DMS53 treated with DMSO at 0.1 percent for 48 hours (cell line): ENCODE data around the gene INSR.
A peak's percentile ranks its signal among the peaks of the same experiment; 100 is the strongest.
"Not testable (repeated sequence)": the region's sequence is repeated elsewhere in the genome, so short reads cannot be mapped to it uniquely, and the experiment has no call there.

Source experiments
- DNase-seq: peaks from one replicate; lab custom pipeline; 2025; ENCODE audit not compliant: unreplicated experiment; lab: John Stamatoyannopoulos, UW

The INSR gene

DNA sequence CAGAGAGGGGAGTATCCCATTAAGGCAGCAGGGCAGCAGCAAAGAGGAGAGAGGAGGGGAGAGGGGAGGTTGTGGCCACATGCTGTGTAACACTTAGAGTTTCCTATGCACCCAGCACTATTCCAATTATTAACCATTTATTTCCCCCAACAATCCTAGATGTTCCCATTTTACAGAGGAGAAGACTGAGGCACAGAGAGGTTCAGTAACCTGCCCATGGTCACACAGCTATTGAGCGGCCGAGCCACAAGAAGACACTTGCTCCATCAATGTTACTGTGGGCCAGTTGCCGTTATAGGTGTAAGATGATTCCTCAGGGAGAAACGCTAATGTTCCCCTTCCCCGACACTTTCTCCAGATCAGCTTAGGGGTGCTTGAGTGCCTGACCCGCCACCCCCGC, 69.2 kb downstream of the INSR start:
- no peak for DNase-seq

DNA sequence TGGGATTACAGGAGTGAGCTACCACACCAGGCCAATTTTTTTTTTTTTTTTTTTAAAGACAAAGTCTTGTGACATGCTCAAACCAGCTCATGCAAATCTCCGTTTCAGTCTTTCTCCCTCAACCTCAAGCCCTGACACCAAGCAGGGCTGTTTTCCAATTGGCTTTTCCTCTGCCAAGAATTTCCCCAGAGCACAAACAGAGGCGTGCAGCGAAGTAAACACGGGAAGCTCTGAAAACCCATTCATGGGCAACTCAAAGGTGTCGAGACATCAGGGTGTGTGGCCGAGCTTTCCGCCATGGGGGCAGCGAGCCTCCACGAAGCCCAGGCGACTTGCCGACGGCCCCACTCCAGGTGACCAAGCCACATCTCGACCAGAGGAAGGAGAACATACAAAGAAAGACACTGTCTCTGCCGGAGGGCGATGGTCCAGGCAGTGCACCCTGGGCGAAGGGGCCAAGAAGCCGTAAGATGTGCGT, 70.0 kb downstream of the INSR start:
- no peak for DNase-seq

DNA sequence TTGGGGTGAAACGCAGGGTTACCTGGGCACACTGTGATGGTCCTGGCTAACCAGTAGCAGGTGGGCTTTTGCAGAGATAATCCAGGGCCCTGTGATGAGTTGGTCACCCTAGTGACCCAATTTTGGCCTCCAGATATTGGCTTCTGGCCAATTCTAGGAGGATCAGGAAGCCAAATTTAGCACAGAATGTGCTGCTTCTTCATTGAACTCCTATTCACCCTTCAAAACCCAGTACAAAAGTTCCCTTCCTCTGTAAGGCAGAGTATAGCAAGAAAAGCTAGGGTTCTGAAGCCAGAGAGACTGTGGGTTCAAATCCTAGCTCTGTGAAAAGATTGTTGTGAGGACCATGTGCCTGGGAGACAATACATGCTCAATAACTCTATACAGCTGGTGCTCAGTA, 70.8 kb downstream of the INSR start:
- no peak for DNase-seq

DNA sequence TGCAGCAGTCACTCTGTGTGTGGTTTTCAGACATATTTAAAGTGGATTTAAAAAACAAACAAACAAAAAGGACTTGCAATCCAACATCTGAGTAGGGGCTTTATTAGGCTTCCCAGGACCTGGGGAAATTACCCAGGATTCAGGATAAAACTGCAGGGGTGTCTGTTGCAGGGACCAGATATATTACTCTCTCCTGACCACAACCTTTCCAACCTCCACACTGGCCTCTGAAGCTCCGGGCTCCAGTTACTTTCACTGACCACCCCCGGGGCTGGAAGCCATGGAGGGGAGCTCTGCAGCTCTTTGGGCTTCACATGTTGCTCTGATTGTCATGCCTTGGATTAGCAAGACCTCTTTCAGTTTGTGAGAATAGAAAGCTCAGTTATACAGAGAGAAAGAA, 75.2 kb downstream of the INSR start:
- DNase-seq: no peak

DNA sequence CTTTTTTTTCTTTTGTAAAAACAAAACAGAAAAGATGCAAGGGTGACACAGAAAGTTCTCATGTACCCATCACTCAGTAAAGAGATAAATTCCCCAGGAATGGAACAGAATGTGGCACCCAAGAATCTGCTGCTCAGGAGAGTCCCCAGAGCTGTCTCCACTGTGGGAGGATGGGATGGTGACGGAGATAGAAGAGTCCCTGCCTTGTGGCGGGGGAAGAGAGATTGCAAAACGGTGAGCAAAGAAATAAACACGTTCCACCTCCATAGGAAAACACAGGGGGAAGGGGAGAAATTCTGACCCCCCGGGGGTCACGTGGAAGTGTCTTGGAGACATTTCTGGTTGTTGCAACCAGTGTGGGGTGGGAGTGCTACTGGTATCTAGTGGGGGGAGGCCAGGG, 76.4 kb downstream of the INSR start:
- DNase-seq: no peak

DNA sequence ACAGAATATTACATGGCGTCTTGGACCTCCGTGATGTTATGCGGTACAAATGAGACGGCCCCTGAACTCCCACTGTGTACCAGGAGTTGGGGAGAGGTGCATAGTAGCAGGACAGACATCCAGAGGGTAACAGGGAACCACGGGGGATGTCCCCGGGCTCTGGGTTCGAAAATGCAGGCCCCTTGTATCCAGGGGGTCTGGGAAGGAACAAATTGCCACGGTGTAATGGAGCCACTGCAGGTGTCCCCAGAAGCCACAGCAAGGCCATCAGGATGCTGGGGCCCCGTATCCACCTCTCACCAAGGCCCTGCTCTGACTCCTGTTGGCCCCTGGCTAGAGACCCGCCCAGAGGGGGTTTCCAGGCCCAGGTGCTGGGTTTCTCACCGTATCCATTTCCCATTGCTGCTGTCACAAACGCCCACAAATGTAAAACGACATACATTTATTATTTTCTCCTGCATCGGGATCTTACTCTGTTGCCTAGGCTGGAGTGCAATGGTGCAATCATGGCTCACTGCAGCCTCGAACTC, 77.8 kb downstream of the INSR start:
- DNase-seq: no peak

DNA sequence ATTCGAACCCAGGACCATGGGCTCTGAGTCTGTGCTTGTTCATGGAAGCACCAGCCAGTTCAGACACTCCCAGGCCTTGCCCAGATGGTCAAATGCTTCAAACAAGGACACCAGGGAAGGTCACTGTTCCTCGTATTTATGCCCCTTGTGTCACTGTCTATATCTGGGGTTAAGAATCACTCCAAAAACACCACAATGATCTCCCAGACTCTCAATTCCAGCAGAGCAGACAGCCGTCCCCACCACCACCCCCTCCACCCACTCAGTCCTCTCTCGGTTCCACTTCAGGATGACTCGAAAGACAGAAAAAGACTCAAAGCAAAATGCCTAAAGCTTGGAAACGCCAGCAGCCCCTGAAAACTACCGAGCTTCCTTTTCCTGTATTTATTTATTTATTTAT, 79.0 kb downstream of the INSR start:
- DNase-seq: no peak

DNA sequence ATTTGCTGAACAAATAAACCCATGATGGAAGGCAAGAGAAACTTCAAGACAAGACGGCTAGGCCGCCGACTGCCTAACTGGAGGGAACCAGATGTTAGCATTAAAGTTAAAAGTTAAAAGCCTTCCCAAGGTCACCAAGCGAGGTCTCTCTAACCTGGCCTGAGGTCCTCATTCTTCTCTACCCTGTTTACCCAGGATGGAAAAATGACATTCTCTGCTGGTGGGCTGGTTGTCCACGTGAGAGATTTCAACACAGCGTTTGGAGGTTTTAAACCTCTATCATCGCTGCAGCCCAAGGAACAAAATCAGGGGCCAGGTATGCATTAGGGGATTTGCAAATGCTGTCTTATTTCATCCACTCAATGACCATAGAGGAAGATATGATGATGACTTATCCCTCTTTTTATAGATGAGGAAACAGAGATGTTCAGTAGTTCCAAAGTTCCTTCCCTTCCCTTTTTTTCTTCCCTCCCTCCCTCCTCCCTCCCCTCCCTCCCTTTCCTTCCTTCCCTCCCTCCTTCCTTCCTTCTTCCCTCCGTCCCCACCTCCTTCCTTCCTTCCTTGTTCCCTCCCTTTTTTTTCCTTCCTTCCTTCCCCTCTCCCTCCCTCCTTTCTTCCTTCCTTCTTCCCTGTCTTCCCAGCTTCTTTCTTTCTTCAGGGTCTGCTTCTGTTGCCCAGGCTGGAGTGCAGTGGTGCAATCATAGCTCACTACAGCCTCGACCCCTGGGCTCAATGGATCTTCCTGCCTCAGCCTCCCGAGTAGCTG, 79.7 kb downstream of the INSR start:
- DNase-seq: no peak

DNA sequence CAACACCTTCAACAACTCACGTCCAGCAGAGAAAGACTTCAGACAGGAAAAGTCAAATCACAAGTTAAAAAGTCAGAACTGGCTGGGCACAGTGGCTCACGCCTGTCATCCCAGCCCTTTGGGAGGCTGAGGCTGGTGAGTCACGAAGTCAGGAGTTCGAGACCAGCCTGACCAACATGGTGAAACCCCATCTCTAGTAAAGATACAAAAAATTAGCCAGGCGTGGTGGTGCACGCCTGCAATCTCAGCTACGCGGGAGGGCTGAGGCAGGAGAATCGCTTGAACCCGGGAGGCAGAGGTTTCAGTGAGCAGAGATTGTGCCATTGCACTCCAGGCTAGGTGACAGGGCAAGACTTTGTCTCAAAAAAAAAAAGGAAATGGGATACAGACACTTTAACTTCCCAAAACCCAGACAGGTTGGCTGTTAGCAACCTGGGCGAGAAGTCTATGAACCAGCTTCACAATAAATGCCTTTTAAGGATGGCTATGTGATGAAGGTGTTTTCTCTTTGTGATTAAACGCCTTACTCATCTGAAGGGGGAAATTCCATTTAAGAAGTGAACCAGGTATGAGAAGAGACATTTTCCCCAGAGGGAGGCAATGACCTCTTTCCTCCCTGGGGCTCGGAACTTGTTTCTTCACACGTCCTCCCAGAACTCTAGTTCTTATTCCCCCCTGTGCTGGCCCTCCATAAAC, 80.4 kb downstream of the INSR start:
- DNase-seq: no peak

DNA sequence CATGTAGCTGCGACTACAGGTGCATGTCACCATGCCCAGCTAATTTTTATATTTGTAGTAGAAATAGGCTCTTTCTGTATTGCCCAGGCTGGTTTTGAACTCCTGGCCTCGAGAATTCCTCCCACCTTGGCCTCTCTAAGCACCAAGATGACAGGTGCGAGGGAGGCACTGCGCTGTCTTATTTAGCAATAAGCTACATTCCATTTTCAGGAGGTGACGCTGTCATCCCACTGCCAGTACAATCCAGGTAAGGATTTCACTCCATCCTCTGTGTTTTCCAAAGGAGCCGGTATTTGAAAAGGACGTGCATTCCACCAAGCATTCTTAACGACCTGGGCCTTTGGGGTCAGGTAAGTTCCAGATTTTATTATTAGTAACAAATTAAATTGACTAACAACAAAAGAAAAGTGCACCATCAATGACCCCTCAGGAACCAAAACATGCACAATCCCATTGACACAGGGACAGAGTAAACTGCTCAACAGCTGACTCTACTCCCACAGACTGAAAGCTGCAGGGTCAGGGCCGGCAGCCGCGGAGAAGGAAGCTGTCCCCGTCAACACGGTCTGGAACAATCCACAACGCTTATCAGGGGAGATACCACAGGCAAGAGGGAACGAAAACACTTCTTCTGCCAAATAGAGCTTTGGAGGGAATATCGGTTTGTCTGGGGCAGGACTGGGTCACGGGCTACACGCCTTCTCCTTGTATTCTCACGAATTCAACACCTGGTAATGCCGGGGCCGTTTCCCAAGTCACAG, 82.8 kb downstream of the INSR start:
- no peak for DNase-seq

DNA sequence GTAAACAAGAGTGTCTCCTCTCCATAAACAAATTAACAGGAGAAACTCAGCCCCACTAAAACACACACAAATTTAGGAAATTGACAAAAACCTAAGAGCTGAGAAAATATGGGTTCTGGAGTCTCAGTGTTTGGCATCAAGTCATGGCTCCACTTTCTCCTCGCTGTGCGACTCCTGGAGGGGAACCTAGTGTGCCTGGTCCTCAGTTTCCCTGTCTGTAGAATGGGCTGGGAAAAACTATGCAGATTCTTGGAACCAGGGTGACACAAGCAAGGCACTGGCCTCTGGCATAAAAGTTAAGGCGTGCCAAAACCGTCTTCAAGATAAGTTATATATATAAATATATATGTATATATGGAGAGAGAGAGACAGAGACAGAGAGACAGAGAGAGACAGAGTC, 83.9 kb downstream of the INSR start:
- no peak for DNase-seq

DNA sequence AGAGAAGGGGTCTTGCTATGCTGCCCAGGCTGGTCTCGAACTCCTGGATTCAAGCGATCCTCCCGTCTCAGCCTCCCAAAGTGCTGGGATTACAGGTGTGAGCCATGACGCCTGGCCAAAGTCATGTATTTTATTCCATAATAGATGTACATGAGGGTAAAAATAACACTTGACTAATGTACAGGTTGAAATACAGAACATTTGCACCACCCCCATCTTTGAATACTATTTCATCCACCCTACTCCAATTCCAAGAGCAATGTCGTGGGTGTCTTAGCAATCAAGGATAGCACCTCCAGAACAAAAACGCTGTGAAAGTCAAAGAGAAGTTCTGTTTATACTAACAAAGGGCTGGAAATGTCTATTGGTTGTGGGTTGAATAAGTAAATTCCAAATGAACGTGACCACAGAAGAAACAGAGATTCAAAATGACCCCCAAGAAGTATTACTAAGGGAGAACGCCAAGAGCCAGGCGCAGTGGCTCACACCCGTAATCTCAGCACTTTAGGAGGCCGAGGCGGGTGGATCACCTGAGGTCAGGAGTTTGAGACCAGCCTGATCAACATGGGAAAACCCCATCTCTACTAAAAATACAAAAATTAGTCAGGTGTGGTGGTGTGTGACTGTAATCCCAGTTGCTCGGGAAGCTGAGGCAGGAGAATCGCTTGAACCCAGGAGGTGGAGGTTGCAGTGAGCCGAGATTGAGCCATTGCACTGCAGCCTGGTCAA, 84.5 kb downstream of the INSR start:
- not testable (repeated sequence) for DNase-seq

DNA sequence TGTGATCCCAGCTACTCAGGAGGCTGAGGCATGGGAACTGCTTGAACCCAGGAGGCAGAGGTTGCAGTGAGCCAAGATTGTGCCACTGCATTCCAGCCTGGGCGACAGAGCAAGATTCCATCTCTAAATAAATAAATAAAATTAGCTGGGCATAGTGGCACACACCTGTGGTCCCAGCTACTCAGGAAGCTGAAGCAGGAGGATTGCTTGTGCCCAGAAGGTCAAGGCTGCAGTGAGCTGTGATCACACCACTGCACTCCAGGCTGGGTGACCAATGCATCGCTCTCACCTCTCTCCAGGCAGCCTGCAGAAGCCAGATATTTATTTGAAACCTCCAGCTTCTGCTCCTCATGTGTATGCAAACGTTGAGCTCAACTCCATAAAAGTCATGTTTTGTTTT, 85.2 kb downstream of the INSR start:
- DNase-seq: not testable (repeated sequence)

DNA sequence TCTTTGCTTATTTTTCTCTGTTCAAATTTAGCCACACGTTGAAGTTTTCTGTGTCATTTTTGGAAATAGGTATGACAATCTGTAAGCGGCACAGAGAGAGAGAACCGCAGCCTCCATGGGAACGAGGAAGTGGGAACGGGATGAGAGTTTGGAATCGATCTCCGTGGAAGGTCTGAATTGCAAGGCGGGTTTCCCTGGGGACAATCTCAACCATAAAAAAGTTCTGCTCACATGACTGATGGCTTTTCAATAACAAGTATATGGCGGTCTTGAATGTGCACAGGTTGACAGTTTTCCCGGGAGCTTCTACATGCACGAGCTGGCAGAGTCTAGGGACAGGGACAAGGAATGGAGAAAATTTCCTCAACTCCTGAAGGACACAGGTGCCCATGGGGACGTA, 90.9 kb downstream of the INSR start:
- DNase-seq: no peak

DNA sequence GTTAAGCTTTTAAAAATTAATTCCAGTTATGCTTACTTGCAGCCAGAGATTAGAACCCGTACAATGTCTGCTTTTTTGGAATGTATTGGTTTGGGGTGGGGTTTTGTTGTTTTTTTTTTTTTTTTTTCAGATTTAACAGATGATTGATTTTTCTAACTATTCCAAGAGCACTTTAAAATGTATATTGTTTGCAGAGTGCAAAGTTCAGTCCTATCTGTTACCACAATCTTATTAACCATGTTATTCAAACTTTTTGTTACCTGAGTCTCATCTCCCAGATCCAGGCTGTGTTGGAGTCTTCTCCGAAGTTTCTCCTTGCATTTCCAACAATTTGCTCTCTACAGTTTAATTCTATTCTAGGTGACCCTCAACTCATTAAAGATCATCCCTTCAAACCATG, 91.3 kb downstream of the INSR start:
- no peak for DNase-seq

DNA sequence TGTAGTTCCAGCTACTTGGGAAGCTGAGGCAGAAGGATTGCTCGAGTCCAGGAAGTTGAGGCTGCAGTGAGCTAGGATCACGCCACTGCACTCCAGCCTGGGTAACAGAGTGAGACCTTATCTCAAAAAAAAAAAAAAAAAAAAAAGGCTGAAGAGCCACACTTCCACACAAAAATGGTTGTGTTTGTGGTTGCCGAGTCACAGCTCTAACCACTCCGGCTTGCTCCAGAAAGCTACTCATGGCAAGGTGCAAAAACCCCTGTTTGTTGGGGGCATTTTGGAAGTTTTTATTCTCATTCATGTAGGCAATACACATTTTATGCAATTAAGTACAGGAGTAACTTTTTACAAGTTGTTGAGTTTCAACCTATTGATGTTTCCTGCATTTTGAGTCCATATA, 93.5 kb downstream of the INSR start:
- no peak for DNase-seq

DNA sequence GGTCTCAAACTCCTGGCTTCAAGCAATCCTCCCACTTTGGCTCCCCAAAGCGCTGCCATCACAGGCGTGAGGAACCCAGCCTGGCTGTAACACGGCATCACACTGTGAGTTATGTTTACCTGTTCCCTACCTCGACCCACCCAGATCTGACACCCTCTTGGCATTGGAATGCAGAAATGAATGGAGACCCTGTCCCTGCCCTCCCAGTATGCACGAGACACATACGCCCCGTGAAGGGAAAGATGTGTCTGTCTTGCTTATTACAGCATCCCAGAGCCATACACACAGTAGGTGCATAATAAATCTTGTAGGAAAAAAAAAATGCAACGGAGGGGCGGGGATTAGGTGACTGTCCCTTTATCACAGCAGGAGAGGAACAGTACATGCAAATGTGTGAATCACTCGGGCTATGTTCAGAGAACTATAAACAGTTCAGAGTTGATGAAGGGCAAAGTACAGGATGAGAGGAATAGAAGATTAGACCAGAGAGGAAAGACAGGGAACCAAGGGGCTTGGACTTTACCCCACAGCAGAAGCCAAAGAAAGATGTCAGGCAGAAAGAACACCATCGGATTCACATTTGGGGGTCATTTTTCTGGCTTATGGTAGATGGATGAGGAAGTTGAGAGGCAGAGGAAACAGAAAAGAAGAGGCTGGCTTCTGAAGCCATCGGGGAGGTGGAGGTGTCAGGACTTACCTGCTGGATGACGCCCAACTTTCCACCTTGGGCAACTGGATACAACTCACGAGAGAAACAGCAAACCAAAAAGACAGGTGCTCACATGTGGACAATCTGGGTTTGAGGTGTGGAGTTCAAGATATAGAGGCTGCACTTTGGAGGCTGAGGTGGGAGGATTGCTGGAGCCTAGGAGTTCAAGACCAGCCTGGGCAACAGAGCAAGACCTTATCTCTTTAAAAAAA, 94.3 kb downstream of the INSR start:
- peak; percentile 45 for DNase-seq

DNA sequence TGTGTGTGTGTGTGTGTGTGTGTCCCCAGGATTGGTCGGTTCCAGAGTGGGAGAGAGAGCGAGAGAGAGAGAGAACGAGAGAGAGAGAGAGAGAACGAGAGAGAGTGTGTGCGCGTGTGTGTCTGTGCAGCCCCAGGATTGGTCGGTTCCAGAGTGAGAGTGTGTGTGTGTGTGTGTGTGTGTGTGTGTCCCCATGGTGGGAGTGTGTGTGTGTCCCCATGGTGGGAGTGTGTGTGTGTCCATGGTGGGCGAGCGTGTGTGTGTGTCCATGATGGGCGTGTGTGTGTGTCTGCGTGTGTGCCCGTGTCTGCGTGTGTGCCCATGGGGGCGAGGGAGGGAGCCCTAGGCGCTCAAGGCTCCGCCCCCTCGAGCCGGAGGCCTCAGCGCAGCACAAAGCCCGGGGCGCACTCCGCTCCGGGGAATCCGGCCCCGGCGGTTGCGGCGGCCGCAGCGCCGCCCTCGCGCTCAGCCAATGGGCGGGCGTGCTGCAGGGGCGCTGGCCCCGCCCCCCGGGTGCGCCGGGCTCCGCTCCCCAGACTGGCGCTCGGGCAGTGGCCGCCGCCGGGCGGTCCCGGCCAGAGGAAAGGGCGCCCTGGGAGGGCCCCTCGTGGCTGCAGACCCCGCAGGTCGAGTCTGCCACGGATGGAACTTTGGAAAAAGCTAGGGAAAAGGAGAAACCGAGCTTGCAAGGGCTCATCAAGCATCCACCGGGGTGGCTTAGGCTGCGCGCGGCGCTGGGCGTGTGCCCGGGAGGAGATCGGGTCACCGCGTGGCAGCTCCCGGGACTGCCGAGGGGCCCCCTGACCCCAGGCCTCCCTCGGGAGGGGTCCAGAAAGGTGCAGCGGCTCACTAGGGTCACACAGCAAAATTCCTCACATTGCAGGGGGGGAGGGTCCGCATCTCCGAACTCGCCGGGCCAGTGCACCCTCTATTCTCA, 96.2 kb downstream of the INSR start:
- peak; percentile 73 for DNase-seq
